CD4-positive, alpha-beta T cell treated with Interleukin-17A for 1 hour (primary cell): ENCODE data around the gene MARS1.
"Not testable (repeated sequence)": the region's sequence is repeated elsewhere in the genome, so short reads cannot be mapped to it uniquely, and the experiment has no call there.

Experiments used
- DNase-seq: peaks from one replicate; pipeline ENCODE4 v3.0.0-alpha.2; 2020

Gene MARS1

DNA sequence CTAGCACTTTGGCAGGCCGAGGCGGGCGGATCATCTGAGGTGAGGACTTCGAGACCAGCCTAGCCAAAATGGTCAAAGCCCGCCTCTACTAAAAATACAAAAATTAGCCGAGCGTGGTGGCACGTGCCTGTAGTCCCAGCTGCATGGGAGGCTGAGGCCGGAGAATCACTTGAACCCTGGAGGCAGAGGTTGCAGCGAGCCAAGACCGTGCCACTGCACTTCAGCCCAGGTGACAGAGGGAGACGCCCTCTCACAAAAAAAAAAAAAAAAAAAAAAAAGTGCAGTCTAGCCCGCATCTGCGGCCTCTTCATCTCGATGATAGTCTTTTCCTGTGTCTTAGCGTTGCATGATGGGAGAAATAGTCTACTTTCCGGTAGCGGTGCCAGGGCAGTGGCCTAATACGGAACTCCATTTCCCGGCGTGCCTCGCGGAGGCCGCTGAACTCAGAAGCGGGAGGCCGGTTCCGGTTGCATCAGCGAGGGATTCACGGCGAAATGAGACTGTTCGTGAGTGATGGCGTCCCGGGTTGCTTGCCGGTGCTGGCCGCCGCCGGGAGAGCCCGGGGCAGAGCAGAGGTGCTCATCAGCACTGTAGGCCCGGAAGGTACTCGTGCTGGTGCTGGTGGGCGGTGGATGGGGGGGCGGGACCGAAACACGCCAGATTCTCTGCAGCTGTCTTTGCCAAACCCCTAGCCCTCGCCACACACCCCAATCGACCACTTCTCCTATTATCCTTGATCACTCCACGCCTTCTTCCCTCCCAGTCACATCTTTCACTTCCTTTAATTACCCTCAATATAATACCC is at the start of gene MARS1:
MARS1 (plus strand) TSS at position 472 of the 805 bp plus-strand sequence; CDS start at position 495, 23 bp downstream.
- DNase-seq, result peak; percentile 97

DNA sequence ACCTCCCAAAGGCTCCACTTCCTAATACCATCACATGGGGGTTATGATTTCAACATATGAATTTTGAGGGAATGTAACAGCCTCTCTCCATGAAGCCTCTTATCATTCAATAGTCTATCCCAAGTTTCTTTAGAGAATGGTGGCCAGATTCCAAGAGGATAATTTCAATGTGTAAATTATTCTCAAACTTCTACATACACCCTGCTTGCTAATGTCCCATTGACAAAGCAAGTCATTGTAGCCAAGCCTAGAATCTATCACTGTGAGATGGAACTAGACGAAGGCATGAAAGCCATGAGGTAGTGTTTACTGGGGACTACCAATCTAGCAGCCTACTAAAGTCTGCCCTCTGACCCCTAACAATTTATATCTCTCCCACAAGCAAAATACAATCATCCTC is 49.5 kb upstream of the MARS1 start:
- no peak for DNase-seq

DNA sequence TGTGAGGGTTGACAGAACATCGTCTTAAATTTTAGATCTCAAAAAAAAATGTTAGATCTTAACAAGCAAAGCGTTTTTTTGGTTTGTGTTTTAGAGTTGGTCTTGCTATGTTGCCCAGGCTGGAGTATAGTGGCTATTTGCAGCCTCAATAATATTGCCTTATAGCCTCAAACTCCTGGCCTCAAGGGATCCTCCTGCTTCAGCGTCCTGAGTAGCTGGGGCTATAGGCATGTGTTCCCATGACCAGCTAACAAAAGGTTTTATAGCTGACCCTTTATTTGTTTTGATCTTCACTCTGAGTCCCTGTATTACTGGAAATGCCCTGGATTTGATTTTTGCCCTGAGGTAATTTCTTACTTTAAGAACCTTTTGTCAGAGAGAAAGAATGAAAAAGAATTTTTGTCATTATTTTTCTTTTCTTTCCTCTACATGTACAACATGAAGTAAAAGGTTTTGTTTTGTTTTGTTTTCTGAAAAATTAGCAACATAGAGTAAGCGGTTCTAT is 48.1 kb upstream of the MARS1 start:
- no peak for DNase-seq

DNA sequence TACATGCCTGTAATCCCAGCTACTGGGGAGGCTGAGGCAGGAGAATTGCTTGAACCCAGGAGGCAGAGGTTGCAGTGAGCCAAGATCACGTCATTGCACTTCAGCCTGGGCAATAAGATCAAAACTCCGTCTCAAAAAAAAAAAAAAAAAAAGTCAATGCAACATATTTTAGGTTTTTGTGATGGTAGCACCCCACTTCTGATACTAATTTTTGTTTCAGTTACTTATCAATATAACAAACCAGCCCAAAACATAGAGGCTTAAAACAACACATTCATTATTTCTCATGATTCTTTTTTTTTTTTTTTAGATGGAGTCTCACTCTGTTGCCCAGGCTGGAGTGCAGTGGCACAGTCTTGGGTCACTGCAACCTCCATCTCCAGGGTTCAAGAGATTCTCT is 46.5 kb upstream of the MARS1 start:
- DNase-seq, result not testable (repeated sequence)

DNA sequence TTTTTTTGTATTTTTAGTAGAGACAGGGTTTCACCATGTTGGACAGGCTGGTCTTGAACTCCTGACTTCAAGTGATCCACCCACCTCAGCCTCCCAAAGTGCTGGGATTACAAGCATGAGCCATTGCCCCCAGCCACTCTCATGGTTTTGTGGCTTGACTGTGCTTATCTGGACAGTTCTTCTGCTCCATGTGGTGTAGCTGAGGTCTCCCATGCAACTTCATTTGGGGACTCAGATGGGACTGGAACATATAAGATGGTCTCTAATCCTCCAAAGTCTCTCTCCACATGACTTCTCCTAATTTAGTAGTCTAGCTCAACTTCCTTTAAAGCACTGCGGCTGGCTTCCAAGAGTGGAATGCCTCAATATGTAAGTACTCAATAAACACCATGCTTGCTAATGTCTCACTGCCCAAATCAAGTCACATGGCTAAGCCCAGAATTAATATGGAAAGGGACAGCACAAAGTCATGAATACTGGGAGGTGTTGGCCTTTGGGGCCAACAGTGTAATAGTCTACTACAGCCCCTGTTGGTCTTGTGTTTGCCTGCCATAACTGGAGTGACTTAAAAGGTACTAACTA is 45.9 kb upstream of the MARS1 start:
- no peak for DNase-seq

DNA sequence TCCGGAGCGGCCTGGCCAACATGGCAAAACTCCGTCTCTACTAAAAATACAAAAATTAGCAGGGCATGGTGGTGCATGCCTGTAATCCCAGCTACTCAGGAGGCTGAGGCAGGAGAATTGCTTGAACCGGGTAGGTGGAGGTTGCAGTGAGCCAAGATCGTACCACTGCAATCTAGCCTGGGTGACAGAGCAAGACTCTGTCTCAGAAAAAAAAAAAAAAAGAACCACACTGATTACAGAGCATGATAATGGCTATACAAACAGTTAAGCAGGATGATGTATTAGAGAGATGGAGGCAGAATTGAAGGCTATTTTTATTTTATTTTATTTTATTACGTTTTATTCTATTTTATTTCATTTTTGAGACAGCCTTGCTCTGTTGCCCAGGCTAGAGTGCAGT is 43.5 kb upstream of the MARS1 start:
- DNase-seq, result not testable (repeated sequence)

DNA sequence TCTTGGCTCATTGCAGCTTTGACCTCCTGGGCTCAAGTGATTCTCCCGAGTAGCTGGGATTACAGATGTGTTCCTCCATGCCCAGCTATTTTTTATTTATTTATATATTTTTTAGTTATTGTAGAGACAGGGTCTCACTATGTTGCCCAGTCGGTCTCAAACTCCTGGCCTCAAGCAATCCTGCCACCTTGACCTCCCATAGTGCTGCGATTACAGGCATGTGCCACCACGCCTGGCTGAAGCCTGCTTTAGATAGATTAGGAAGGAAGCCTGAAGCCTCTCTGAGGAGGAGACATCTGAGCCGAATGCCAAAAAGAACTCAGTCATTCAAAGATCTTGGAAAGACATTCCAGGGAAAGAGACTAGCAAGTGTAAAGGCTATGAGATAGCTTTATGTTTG is 43.1 kb upstream of the MARS1 start:
- no peak for DNase-seq

DNA sequence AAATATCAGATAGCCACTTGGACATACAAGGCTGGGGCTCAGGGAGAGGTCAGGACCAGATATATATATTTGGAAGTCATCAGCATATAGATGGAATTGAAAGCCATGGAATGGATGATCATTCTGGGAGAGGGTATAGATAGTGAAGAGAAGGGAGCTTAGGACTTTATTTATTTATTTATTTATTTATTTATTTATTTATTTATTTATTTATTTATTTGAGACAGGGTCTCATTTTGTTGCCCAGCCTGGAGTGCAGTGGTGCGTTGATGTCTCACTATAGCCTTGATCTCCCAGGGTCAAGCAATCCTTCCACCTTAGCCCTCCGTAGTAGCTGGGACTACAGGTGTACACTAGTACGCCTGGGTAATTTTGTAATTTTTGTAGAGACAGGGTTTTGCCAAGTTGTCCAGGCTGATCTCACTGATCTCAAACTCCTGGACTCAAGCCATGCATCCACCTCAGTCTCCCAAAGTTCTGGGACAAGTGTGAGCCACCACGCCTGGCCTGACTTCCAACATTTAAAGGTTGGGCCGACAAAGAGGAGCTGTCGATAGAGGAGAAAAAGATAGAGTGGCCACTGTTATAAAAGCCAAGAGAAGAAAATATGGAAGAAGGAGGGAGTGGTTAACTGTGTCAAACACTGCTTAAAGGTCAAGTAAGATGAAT is 41.4 kb upstream of the MARS1 start:
- no peak for DNase-seq

DNA sequence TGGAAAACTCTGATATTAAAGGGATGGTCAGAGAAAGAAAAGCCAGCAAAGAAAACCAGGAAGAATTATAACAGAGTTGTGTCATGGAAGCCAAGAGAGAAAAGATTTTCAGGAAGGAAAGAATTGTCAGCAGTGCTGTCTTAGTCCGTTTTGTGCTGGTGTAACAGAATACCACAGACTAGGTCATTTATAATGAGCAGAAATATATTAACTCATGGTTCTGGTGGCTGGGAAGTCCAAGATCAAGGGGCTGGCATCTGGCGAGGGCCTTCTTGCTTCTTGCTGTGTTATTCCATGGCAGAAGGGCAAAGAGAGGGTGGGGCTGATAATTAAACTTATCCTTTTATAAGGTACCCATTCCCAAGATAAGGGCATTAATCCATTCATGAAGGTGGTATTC is 39.2 kb upstream of the MARS1 start:
- DNase-seq, result no peak

DNA sequence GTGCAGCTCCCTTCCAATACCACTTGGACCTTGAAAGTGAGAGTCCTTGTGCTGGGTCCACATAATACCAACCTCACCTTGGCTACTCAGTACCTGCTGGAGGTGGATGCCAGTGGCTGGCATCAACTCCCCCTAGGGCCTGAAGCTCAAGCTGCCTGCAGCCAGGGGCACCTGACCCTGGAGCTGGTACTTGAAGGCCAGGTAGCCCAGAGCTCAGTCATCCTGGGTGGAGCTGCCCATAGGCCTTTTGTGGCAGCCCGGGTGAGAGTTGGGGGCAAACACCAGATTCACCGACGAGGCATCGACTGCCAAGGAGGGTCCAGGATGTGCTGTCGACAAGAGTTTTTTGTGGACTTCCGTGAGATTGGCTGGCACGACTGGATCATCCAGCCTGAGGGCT is 38.5 kb upstream of the MARS1 start:
- no peak for DNase-seq

DNA sequence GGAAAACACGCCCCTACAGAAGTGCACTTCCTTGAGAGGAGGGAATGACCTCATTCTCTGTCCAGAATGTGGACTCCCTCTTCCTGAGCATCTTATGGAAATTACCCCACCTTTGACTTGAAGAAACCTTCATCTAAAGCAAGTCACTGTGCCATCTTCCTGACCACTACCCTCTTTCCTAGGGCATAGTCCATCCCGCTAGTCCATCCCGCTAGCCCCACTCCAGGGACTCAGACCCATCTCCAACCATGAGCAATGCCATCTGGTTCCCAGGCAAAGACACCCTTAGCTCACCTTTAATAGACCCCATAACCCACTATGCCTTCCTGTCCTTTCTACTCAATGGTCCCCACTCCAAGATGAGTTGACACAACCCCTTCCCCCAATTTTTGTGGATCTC is 37.8 kb upstream of the MARS1 start:
- DNase-seq, result no peak

DNA sequence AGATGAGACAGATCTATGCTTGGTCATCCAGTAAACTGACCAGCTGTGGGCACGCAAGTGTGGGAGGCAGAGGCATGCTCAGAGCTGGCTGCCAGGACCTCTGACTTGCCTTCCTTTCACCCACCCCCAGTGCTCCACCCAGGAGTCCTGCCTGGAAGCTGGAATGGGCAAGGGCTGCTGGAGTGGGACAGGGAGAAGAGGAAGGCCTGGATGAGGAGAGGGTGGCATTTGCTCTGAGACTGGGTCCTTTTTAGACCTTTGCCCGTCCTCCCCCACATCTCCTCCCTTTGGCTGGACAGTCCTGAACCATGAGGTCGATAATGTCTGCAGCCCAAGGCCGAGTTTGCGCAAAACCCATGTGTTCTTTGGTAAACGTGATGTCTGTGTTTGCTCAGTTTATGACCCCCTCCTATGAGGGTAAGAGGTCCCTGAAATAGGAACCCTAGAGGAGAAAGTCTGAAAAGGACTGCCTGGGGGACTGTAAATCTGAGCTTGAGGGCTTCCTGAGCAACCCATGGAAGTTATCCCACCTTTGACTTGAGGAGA is 36.6 kb upstream of the MARS1 start:
- no peak for DNase-seq

DNA sequence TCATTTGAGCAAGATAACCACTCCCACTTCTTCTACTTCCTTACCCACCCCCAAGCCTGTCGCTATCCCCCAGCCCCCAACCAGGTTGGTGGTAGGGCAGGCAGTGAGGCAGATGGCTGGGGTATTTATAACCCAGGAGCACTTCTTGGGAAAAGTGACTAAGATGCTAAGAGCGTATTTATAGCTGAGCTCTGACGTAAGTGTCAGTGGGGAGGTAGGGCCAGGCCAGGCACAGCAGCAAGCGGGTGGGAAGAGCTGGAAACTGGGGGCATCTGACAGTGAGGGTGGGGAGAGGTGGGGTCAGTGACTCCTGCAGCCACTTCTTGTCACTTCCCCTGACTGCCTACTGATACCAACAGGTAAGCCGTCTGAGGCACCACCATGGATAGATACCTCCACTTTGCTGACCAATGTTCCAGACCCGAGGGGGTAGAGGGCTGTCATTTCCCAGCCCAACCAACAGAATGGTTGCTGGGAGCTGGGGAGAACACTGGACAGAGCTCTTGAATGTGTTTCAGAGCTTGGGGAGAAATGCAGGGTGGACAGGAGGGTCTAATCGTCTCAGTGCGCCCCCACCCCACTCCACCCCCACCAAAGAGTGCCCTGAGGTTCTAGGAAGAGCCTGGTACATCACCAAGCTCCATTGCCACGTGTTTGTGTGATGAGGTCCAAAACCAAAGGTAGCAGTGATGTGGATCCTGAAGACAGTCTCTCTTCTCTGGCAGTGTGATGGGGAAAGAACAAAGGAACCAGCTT is 35.5 kb upstream of the MARS1 start:
- no peak for DNase-seq

DNA sequence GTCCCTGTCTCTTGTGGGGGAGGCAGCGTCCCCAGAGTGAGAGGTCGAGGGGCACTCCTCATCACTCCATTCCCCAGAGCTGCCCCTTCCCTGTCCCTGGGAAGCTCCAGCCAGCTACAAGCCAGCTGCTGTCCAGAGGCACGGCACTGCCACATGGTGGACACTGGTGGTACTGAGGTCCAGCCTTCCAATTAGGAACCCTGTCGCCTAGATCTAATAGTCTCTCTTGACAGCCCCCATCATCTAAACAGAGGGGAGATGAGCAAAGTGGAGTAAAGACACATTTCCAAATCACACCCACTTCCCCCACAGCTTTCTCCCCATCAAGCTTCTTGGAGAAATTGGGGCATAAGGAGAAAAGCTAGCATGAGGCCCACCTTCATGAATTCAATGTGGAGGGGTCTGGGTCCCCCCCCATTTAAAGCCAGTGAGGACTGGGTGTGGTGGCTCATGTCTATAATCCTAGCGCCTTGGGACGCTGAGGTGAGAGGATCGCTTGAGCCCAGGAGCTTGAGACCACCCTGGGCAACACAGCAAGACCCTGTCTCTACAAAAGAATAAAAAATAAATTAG is 34.8 kb upstream of the MARS1 start:
- DNase-seq, result no peak

DNA sequence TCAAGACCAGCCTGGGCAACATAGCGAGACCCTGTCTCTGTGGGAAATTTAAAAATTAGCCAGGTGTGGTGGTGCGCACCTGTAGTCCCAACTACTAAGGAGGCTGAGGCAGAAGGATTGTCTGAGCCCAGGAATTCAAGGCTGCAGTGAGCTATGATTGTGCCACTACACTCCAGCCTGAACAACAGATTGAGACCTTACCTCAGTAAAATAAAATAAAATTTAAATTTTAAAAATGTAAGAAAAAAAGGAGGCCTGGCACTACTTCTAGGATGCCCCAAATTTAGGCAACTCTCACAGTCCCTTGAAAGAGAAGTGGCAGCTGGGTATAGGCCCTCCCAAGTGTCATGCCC is 33.7 kb upstream of the MARS1 start:
- no peak for DNase-seq

DNA sequence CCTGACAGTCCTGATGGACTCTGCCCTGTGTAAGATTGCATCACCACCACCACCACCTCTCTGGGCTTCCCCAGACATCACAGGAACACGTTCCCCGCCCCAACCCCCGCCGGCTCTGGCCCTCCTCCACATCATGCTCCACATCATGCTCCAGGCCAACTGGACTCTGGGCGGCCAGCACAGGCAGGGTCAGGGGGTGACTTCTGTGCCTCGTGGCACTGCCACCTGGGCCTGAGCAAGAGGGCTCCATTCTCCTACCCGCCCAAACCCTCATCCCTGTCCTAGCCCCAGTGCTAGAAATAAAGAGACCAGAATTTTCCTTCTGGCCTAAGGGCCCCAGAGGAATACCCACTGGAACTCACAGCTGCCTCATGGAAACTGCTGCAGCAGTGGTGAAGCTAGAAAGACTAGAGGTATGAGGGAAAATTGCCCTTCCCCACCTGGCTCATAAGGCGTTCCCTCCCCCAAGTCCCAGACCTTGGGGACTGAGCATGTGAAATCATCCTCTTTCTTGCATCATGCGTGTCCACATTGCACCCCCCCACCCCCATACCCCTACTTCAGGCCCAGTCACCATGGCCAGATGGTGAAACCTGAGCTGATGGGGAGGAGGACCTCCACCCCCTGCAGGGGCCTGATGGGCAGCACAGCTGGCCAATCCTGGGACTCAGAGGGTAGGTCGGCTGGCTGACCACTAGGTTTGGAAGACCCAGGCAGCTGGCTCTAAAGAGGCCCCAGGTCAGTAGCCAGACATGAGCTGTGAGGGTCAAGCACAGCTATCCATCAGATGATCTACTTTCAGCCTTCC is 33.1 kb upstream of the MARS1 start, which contains the start of gene INHBE:
INHBE (plus strand) TSS at position 742 of the 808 bp plus-strand sequence. CDS start 230 bp downstream, outside the sequence.
- no peak for DNase-seq

DNA sequence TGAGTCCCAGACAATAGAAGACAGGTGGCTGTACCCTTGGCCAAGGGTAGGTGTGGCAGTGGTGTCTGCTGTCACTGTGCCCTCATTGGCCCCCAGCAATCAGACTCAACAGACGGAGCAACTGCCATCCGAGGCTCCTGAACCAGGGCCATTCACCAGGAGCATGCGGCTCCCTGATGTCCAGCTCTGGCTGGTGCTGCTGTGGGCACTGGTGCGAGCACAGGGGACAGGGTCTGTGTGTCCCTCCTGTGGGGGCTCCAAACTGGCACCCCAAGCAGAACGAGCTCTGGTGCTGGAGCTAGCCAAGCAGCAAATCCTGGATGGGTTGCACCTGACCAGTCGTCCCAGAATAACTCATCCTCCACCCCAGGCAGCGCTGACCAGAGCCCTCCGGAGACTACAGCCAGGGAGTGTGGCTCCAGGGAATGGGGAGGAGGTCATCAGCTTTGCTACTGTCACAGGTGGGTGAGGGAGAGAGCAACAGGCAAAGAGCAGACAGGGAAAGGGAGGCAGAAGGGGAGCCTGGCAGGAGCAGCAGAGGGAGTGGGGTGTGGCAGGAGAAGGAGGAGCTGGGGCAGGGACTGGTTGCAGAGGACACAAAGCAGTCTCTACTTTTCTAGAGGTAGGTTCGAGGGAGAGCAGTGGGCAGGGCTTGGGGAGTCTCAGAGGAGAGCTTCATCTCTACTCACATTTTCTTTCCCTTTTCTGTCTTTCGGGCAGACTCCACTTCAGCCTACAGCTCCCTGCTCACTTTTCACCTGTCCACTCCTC is 32.3 kb upstream of the MARS1 start:
- DNase-seq, result no peak

DNA sequence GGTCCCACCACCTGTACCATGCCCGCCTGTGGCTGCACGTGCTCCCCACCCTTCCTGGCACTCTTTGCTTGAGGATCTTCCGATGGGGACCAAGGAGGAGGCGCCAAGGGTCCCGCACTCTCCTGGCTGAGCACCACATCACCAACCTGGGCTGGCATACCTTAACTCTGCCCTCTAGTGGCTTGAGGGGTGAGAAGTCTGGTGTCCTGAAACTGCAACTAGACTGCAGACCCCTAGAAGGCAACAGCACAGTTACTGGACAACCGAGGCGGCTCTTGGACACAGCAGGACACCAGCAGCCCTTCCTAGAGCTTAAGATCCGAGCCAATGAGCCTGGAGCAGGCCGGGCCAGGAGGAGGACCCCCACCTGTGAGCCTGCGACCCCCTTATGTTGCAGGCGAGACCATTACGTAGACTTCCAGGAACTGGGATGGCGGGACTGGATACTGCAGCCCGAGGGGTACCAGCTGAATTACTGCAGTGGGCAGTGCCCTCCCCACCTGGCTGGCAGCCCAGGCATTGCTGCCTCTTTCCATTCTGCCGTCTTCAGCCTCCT is 31.6 kb upstream of the MARS1 start:
- DNase-seq, result peak; percentile 69

DNA sequence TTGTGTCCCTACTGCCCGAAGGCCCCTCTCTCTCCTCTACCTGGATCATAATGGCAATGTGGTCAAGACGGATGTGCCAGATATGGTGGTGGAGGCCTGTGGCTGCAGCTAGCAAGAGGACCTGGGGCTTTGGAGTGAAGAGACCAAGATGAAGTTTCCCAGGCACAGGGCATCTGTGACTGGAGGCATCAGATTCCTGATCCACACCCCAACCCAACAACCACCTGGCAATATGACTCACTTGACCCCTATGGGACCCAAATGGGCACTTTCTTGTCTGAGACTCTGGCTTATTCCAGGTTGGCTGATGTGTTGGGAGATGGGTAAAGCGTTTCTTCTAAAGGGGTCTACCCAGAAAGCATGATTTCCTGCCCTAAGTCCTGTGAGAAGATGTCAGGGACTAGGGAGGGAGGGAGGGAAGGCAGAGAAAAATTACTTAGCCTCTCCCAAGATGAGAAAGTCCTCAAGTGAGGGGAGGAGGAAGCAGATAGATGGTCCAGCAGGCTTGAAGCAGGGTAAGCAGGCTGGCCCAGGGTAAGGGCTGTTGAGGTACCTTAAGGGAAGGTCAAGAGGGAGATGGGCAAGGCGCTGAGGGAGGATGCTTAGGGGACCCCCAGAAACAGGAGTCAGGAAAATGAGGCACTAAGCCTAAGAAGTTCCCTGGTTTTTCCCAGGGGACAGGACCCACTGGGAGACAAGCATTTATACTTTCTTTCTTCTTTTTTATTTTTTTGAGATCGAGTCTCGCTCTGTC is 31.0 kb upstream of the MARS1 start:
- no peak for DNase-seq

DNA sequence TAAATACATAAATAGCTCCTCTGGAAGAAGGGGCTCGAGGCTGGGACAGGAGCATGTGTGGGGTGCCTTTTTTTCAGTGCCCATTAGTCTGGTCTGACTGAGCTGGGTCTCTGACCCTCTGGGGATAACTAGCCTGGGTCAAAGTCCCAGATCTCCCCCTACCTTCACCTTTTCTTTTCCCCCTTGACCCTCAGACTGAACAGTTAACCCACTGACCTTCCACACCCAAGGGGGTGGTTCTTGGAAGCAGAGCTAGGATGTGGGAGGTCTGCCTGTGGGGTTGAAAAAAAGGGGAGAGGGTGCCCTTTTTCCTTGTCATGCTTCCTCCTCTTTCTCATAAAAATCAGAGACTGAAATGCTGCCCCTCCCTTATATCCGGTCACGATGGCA is 29.2 kb upstream of the MARS1 start:
- no peak for DNase-seq
